HepG2 (cell line): ENCODE measurements around the gene NPHP4. TPM values are rescaled to one million over a fixed set of nuclear protein-coding genes. Genes with fewer than 3 reads are reported as not detected.

Experiments used
- FUBP1 ChIP-seq: sonication (generic); formaldehyde crosslinking; IDR thresholded peaks from 2 replicates; pipeline ENCODE4 v1.5.1; 2020; ENCODE audit warnings: missing genetic modification reagents, mild to moderate bottlenecking, borderline replicate concordance
- ZNF318 ChIP-seq: sonication (generic); formaldehyde crosslinking; IDR thresholded peaks from 2 replicates; pipeline ENCODE4 v1.4.0; 2020; ENCODE audit warnings: mild to moderate bottlenecking, missing genetic modification reagents
- polyA plus RNA-seq, 8 experiments: library from polyadenylated mRNA; depleted of rRNA in 3 of 8; stranded (reverse) in 7 of 8; unstranded in 1 of 8; fragments of >200 nt; fragmentation: Illumina TruSeq in 4 of 8; extraction: Trizol in 4 of 8; gene quantifications; 2 replicates each; pipeline versions ENCODE4 v1.2.1 to v1.2.3, GENCODE V29; 2011 to 2016; ENCODE audit warnings: low read depth in 4 of 8, missing spikeins in 1 of 8, mixed read lengths in 1 of 8; ENCODE audit not compliant: insufficient read depth in 1 of 8
- total RNA-seq, 5 experiments: library from RNA; depleted of rRNA; stranded (reverse); fragments of >200 nt; fragmentation: Illumina TruSeq; extraction: Trizol; gene quantifications; 2 replicates each; pipeline ENCODE4 v1.2.3, GENCODE V29; 2016; ENCODE audit warnings: low read depth in 1 of 5

Gene NPHP4
- total and polyA plus RNA-seq, 2 of the 13 experiments (the other 11 are each of a cell fraction or from before 2014, with no cell fraction given), result 4.4 to 6.8 TPM

- TF ChIP-seq ZNF318 (CRISPR knock-in tag) (no peak), FUBP1 (CRISPR knock-in tag) (no peak)
Measured at GRCh38 chr1:6027591-6027990, 35.4 kb upstream of the NPHP4 start (continued).
